Measurements from ENCODE around the gene MFNG. TPM values are rescaled to one million over a fixed set of nuclear protein-coding genes. Genes with fewer than 3 reads are reported as not detected.

MFNG gene
- total and polyA plus RNA-seq, 2 donors (not counting 1 experiment from before 2014, with no cell fraction given): 95.9 to 125 TPM

GRCh38 chr22:37425800-37426705, 60.1 kb downstream of the MFNG start:
- Histone ChIP-seq H3K27me3 (replicated peaks in 1 of 4; ENCODE audit: control extremely low read depth in 1 of 4, control insufficient read depth in 3 of 4, insufficient read depth in 4 of 4, low read length in 3 of 4) (peaks cover 0 to 71% (median 30%) of the 10 kb centered on the region in 4 experiments), H3K9ac (ENCODE audit: low read length) (no peak overlapping the region), H3K36me3 (replicated peaks in 1 of 2; ENCODE audit: control extremely low read depth in 1 of 2, control insufficient read depth in 1 of 2, extremely low read depth in 1 of 2, insufficient read depth in 2 of 2, low read length in 1 of 2) (no peaks in the 10 kb centered on the region), H3K4me1 (ENCODE audit: control insufficient read depth in 2 of 2, insufficient read depth in 2 of 2, low read length in 2 of 2) (peaks cover 24 to 27% of the 10 kb centered on the region in 2 donors), H2AFZ (ENCODE audit: insufficient read depth, low read depth, low read length, poor library complexity, severe bottlenecking) (no peak overlapping the region), H4K20me1 (ENCODE audit: control insufficient read depth, insufficient read depth, low read length, poor library complexity, severe bottlenecking) (no peaks in the 10 kb centered on the region), H3K4me2 (replicated peaks; ENCODE audit: low read depth, low read length, poor library complexity, severe bottlenecking) (peak overlapping the region; percentile 79), H3K79me2 (ENCODE audit: control insufficient read depth, insufficient read depth, low read length) (no peaks in the 10 kb centered on the region), H3K27ac (ENCODE audit: low read length in 2 of 2) (no peak overlapping the region), H3K4me3 (ENCODE audit: control extremely low read depth in 1 of 5, extremely low read depth in 1 of 5, insufficient read depth in 1 of 5, low read depth in 2 of 5, low read length in 4 of 5) (no peak overlapping the region), H3K9me3 (ENCODE audit: control extremely low read depth in 1 of 3, control insufficient read depth in 2 of 3, insufficient read depth in 1 of 3, low read length in 2 of 3) (peaks cover 0 to 19% (median 0%) of the 10 kb centered on the region in 3 donors)
- Mint-ChIP-seq H3K4me1 (peaks cover 22% of the 10 kb centered on the region), H3K27ac (no peak overlapping the region), H3K27me3 (peaks cover 61% of the 10 kb centered on the region), H3K9me3 (ENCODE audit: insufficient read depth) (no peaks in the 10 kb centered on the region), H3K4me3 (peak overlapping the region; percentile 68)
- WGBS (ENCODE audit: insufficient coverage): 39% methylated on average over 36 of the region's 43 CpGs
- ChIA-PET CTCF (interaction anchor here (1.0 kb wide), 1 partner anchor 33 kb away, joined by 3 read pairs; no protein-coding TSS in a partner anchor), POLR2A (no interaction called here)
- TF ChIP-seq, protein P1, sequence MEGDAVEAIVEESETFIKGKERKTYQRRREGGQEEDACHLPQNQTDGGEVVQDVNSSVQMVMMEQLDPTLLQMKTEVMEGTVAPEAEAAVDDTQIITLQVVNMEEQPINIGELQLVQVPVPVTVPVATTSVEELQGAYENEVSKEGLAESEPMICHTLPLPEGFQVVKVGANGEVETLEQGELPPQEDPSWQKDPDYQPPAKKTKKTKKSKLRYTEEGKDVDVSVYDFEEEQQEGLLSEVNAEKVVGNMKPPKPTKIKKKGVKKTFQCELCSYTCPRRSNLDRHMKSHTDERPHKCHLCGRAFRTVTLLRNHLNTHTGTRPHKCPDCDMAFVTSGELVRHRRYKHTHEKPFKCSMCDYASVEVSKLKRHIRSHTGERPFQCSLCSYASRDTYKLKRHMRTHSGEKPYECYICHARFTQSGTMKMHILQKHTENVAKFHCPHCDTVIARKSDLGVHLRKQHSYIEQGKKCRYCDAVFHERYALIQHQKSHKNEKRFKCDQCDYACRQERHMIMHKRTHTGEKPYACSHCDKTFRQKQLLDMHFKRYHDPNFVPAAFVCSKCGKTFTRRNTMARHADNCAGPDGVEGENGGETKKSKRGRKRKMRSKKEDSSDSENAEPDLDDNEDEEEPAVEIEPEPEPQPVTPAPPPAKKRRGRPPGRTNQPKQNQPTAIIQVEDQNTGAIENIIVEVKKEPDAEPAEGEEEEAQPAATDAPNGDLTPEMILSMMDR (IDR thresholded peaks at IDR 0.05): no peak
- no peak for TF ChIP-seq EZH2 (IDR thresholded peaks at IDR 0.05; ENCODE audit: borderline replicate concordance, insufficient read depth, low read depth, low read length, poor library complexity, severe bottlenecking)
- peak; percentile 36 for DNase-seq
- ATAC-seq (ENCODE audit: low read depth): peak; percentile 13
- intact Hi-C loops (cut with micrococcal nuclease): no loop called here

DNA sequence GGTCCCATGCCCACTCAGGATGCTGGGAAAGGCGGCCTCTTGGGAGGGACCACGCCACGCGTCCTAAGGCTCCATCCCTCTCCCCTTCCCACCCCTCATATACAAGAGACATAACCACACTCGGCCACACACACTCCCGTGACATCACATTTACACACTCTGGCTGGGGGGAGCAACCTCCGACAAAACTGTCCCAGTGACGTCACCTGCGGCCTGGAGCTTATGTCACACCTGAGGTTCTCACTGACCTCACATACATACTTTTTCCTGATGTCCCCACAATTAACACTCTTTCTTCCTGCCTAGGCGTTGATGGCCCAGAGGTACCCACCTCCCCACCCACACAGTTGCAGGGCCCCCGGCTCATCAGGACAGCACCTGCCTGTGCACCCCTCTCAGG, 60.8 kb downstream of the MFNG start:
- peaks cover 0 to 71% (median 33%) of the 10 kb centered on the region in 4 experiments for H3K27me3 ChIP-seq (replicated peaks in 1 of 4; ENCODE audit: control extremely low read depth in 1 of 4, control insufficient read depth in 3 of 4, insufficient read depth in 4 of 4, low read length in 3 of 4)
- peaks cover 61% of the 10 kb centered on the region for H3K27me3 Mint-ChIP-seq
- no peak overlapping the region for H2AFZ ChIP-seq (ENCODE audit: insufficient read depth, low read depth, low read length, poor library complexity, severe bottlenecking)
- peaks cover 0 to 19% (median 0%) of the 10 kb centered on the region in 3 donors for H3K9me3 ChIP-seq (ENCODE audit: control extremely low read depth in 1 of 3, control insufficient read depth in 2 of 3, insufficient read depth in 1 of 3, low read length in 2 of 3)
- H3K4me3 Mint-ChIP-seq: no peak overlapping the region
- no peaks in the 10 kb centered on the region for H3K9me3 Mint-ChIP-seq (ENCODE audit: insufficient read depth)
- ATAC-seq (ENCODE audit: low read depth) (no peak), DNase-seq (no peak)
- ChIA-PET CTCF (interaction anchor here (1.0 kb wide), 1 partner anchor 33 kb away, joined by 3 read pairs; no protein-coding TSS in a partner anchor), POLR2A (no interaction called here)
- TF ChIP-seq EZH2 (IDR thresholded peaks at IDR 0.05; ENCODE audit: borderline replicate concordance, insufficient read depth, low read depth, low read length, poor library complexity, severe bottlenecking): no peak
- TF ChIP-seq, protein P1 (IDR thresholded peaks at IDR 0.05): no peak
- H3K79me2 ChIP-seq (ENCODE audit: control insufficient read depth, insufficient read depth, low read length): no peaks in the 10 kb centered on the region
- peaks cover 30 to 31% of the 10 kb centered on the region in 2 donors for H3K4me1 ChIP-seq (ENCODE audit: control insufficient read depth in 2 of 2, insufficient read depth in 2 of 2, low read length in 2 of 2)
- no peaks in the 10 kb centered on the region for H4K20me1 ChIP-seq (ENCODE audit: control insufficient read depth, insufficient read depth, low read length, poor library complexity, severe bottlenecking)
- no peak overlapping the region for H3K4me2 ChIP-seq (replicated peaks; ENCODE audit: low read depth, low read length, poor library complexity, severe bottlenecking)
- H3K4me3 ChIP-seq (ENCODE audit: control extremely low read depth in 1 of 5, extremely low read depth in 1 of 5, insufficient read depth in 1 of 5, low read depth in 2 of 5, low read length in 4 of 5): no peak overlapping the region
- intact Hi-C loops (cut with micrococcal nuclease): no loop called here
- peaks cover 29% of the 10 kb centered on the region for H3K4me1 Mint-ChIP-seq
- no peaks in the 10 kb centered on the region for H3K36me3 ChIP-seq (replicated peaks in 1 of 2; ENCODE audit: control extremely low read depth in 1 of 2, control insufficient read depth in 1 of 2, extremely low read depth in 1 of 2, insufficient read depth in 2 of 2, low read length in 1 of 2)
- 76% methylated on average over 11 of the region's 11 CpGs for WGBS (ENCODE audit: insufficient coverage)
- no peak overlapping the region for H3K27ac ChIP-seq (ENCODE audit: low read length in 2 of 2)
- no peak overlapping the region for H3K9ac ChIP-seq (ENCODE audit: low read length)
- no peak overlapping the region for H3K27ac Mint-ChIP-seq

Measured in B cell (primary cell).